GM12878 (cell line): ENCODE results near the gene VPS16. TPM values are rescaled to one million over a fixed set of nuclear protein-coding genes. Genes with fewer than 3 reads are reported as not detected.

Experiments used
- ATAC-seq: fragments of 200-7000 bp; cut with Tn5 transposase; 3 replicates; pipeline ENCODE4 v1.9.1; 2020; ENCODE audit warnings: mild to moderate bottlenecking, moderate library complexity
- BruUV-seq: library from RNA; stranded (reverse); fragments of 400-500 nt; replicated peaks from 2 replicates; lab custom pipeline; 2021; lab: Mats Ljungman, UMichigan
- CTCF ChIA-PET: fragments of 300-600 bp; sonication (Branson Sonifier 250); formaldehyde crosslinking; extraction: SDS; loops from one replicate; lab custom pipeline; 2021; ENCODE audit warnings: inconsistent platforms; lab: Yijun Ruan, JAX
- POLR2A ChIA-PET: fragments of 350-600 bp; formaldehyde crosslinking; extraction: SDS; loops from one replicate; lab custom pipeline; 2021; ENCODE audit warnings: inconsistent platforms; lab: Charles Lee
- RAD21 ChIA-PET: fragments of 300-600 bp; sonication (Branson Sonifier 250); formaldehyde crosslinking; loops from one replicate; lab custom pipeline; 2023; ENCODE audit warnings: antibody characterized with exemption; ENCODE audit not compliant: unreplicated experiment; lab: Charles Lee
- SMC1A ChIA-PET: fragments of 300-600 bp; sonication (Branson Sonifier 250); formaldehyde crosslinking; loops from one replicate; lab custom pipeline; 2023; ENCODE audit not compliant: unreplicated experiment, uncharacterized antibody; lab: Charles Lee
- DNase-seq: peaks from one replicate; pipeline ENCODE4 v3.0.0-alpha.2; 2011; ENCODE audit warnings: low read depth, low spot score
- FAIRE-seq: peaks from 3 replicates; lab custom pipeline; 2011; peaks lifted over from hg19 to GRCh38; lab: Jason Lieb, UNC
- H2AFZ ChIP-seq: 2 replicates; pipeline ENCODE4 v1.6.0; 2011; ENCODE audit warnings: low read depth, low read length, control low read depth; ENCODE audit not compliant: control insufficient read depth
- H3K27ac ChIP-seq: 2 replicates; pipeline ENCODE4 v1.5.1; 2011; ENCODE audit warnings: control low read depth; ENCODE audit not compliant: control insufficient read depth, insufficient read depth
- H3K27me3 ChIP-seq, 2 experiments: replicated peaks in 1 of 2; 2 replicates each; pipeline versions ENCODE4 v1.6.0 to v1.6.1; 2011; ENCODE audit warnings: low read length in 1 of 2; ENCODE audit not compliant: control insufficient read depth in 2 of 2, insufficient read depth in 2 of 2
- H3K36me3 ChIP-seq, 2 experiments: 2 replicates each; pipeline ENCODE4 v1.5.1; 2011; ENCODE audit warnings: low read length in 1 of 2; ENCODE audit not compliant: control insufficient read depth in 2 of 2, insufficient read depth in 2 of 2
- H3K4me1 ChIP-seq: 2 replicates; pipeline ENCODE4 v1.6.1; 2011; ENCODE audit warnings: mild to moderate bottlenecking, low read length, moderate library complexity, mixed read lengths; ENCODE audit not compliant: control insufficient read depth, insufficient read depth
- H3K4me2 ChIP-seq: 2 replicates; pipeline ENCODE4 v1.6.0; 2011; ENCODE audit warnings: control low read depth; ENCODE audit not compliant: control insufficient read depth, insufficient read depth
- H3K4me3 ChIP-seq: fragments of 200-600 bp; sonication (generic); 2 replicates; pipeline ENCODE4 v1.5.1; 2016
- H3K79me2 ChIP-seq: 2 replicates; pipeline ENCODE4 v1.6.0; 2011; ENCODE audit warnings: low read length; ENCODE audit not compliant: control insufficient read depth, insufficient read depth
- H3K9ac ChIP-seq: 2 replicates; pipeline ENCODE4 v1.8.0; 2011; ENCODE audit warnings: low read length, control low read depth, mixed read lengths; ENCODE audit not compliant: control insufficient read depth, insufficient read depth
- H3K9me3 ChIP-seq: replicated peaks from 3 replicates; pipeline ENCODE4 v1.5.1; 2011; ENCODE audit warnings: mild to moderate bottlenecking, low read length; ENCODE audit not compliant: control insufficient read depth, insufficient read depth
- H4K20me1 ChIP-seq: 2 replicates; pipeline ENCODE4 v1.6.0; 2011; ENCODE audit not compliant: control insufficient read depth, insufficient read depth
- CBFB ChIP-seq: IDR thresholded peaks from 2 replicates; pipeline ENCODE4 v1.6.1; 2016; ENCODE audit warnings: antibody characterized with exemption, low read depth
- CBX3 ChIP-seq: fragments of 200-600 bp; sonication (generic); IDR thresholded peaks from 2 replicates; pipeline ENCODE4 v1.6.1; 2016; ENCODE audit warnings: low read depth, borderline replicate concordance
- CHD4 ChIP-seq: fragments of 200-600 bp; sonication (generic); IDR thresholded peaks from 2 replicates; pipeline ENCODE4 v1.6.1; 2016; ENCODE audit warnings: mild to moderate bottlenecking
- CREM ChIP-seq: IDR thresholded peaks from 2 replicates; pipeline ENCODE4 v1.6.1; 2014; ENCODE audit warnings: antibody characterized with exemption, low read depth
- E4F1 ChIP-seq: fragments of 450-650 bp; IDR thresholded peaks from 2 replicates; pipeline ENCODE4 v1.6.1; 2018; ENCODE audit warnings: borderline replicate concordance, mild to moderate bottlenecking; ENCODE audit not compliant: partially characterized antibody
- EZH2 ChIP-seq: IDR thresholded peaks from 2 replicates; pipeline ENCODE4 v1.6.1; 2012; ENCODE audit warnings: low read depth, mild to moderate bottlenecking, control low read depth, inconsistent platforms, low read length, borderline replicate concordance; ENCODE audit not compliant: control insufficient read depth
- HCFC1 ChIP-seq: fragments of 150-350 bp; IDR thresholded peaks from 2 replicates; pipeline ENCODE4 v1.6.1; 2014; ENCODE audit warnings: low read length
- KDM1A ChIP-seq: fragments of 200-600 bp; sonication (generic); IDR thresholded peaks from 2 replicates; pipeline ENCODE4 v1.6.1; 2016; ENCODE audit warnings: borderline replicate concordance
- MEF2B ChIP-seq: fragments of 450-650 bp; IDR thresholded peaks from 2 replicates; pipeline ENCODE4 v1.6.1; 2018; ENCODE audit warnings: mild to moderate bottlenecking, moderate library complexity; ENCODE audit not compliant: partially characterized antibody, poor library complexity, severe bottlenecking
- MXI1 ChIP-seq: fragments of 150-350 bp; IDR thresholded peaks from 2 replicates; pipeline ENCODE4 v1.6.1; 2011; ENCODE audit warnings: low read depth, mild to moderate bottlenecking, inconsistent platforms, low read length, improper control_type of control experiment
- NFXL1 ChIP-seq: fragments of 450-650 bp; IDR thresholded peaks from 2 replicates; pipeline ENCODE4 v1.6.1; 2017; ENCODE audit warnings: antibody characterized with exemption, mild to moderate bottlenecking, borderline replicate concordance
- SIX5 ChIP-seq: IDR thresholded peaks from 2 replicates; pipeline ENCODE4 v1.6.1; 2011; ENCODE audit warnings: mild to moderate bottlenecking, low read depth, low read length, moderate library complexity; ENCODE audit not compliant: severe bottlenecking
- SMAD1 ChIP-seq: fragments of 450-650 bp; IDR thresholded peaks from 2 replicates; pipeline ENCODE4 v1.6.1; 2018; ENCODE audit warnings: mild to moderate bottlenecking, low read depth; ENCODE audit not compliant: partially characterized antibody
- SMARCA5 ChIP-seq: fragments of 450-650 bp; IDR thresholded peaks from 2 replicates; pipeline ENCODE4 v1.6.1; 2017; ENCODE audit warnings: mild to moderate bottlenecking
- SUZ12 ChIP-seq: fragments of 200-600 bp; sonication (generic); IDR thresholded peaks from one replicate; pipeline ENCODE4 v1.6.1; 2018; ENCODE audit warnings: antibody characterized with exemption, mild to moderate bottlenecking; ENCODE audit not compliant: unreplicated experiment
- TCF12 ChIP-seq: IDR thresholded peaks from 2 replicates; pipeline ENCODE4 v1.6.1; 2011; ENCODE audit warnings: low read depth, mild to moderate bottlenecking, low read length
- TCF3 ChIP-seq: IDR thresholded peaks from 2 replicates; pipeline ENCODE4 v1.6.1; 2012; ENCODE audit warnings: low read depth, mild to moderate bottlenecking, low read length, borderline replicate concordance; ENCODE audit not compliant: insufficient read depth
- WRNIP1 ChIP-seq: IDR thresholded peaks from 2 replicates; pipeline ENCODE4 v1.6.1; 2011; ENCODE audit warnings: low read depth, low read length, improper control_type of control experiment, borderline replicate concordance
- WGBS: methylation state at CpG from one replicate; pipeline ENCODE4 v1.1.6; 2016; ENCODE audit warnings: low lambda C conversion rate; ENCODE audit not compliant: insufficient replicate concordance, insufficient coverage; ENCODE audit errors: missing lambda C conversion rate; 5-methylcytosine and 5-hydroxymethylcytosine counted together
- in situ Hi-C: fragments of 300-500 bp; cut with MboI; formaldehyde crosslinking; loops from 9 replicates; pipeline ENCODE4 v1.14.3; 2018; ENCODE audit warnings: mixed read lengths
- intact Hi-C: fragments of 100-400 bp; cut with micrococcal nuclease; formaldehyde crosslinking; loops from one replicate; pipeline ENCODE4 v1.14.2; 2022; ENCODE audit not compliant: unreplicated experiment
- polyA plus RNA-seq, 11 experiments: library from polyadenylated mRNA; depleted of rRNA in 4 of 11; unstranded in 6 of 11; stranded (reverse) in 5 of 11; fragments of >200 nt; fragmentation: Nextera tagmentation in 4 of 11; fragmentation: Illumina TruSeq in 1 of 11; extraction: Ambion mirVana in 4 of 11; extraction: Trizol in 1 of 11; gene quantifications; 1 replicate in 1 of 11; 2 replicates in 10 of 11; pipeline versions ENCODE4 v1.2.1 to v1.2.3, GENCODE V29; 2011 to 2016; ENCODE audit warnings: inconsistent platforms in 2 of 11, missing spikeins in 2 of 11, low read depth in 1 of 11
- total RNA-seq, 4 experiments: library from RNA; depleted of rRNA in 3 of 4; stranded (reverse); fragments of >200 nt in 3 of 4; fragmentation: Illumina TruSeq in 1 of 4; extraction: Trizol in 1 of 4; gene quantifications; 2 replicates each; pipeline versions ENCODE4 v1.2.1 to v1.2.3, GENCODE V29; 2013 to 2021
- TF ChIP-seq, protein P1 (sequence below): fragments of 450-650 bp; IDR thresholded peaks from 2 replicates; pipeline ENCODE4 v1.6.1; 2017; ENCODE audit warnings: borderline replicate concordance

The VPS16 gene
- total and polyA plus RNA-seq, 10 of the 15 experiments (the other 5 are each of a cell fraction or from before 2014, with no cell fraction given), result 8.4 to 37.5 (median 26.4) TPM

DNA sequence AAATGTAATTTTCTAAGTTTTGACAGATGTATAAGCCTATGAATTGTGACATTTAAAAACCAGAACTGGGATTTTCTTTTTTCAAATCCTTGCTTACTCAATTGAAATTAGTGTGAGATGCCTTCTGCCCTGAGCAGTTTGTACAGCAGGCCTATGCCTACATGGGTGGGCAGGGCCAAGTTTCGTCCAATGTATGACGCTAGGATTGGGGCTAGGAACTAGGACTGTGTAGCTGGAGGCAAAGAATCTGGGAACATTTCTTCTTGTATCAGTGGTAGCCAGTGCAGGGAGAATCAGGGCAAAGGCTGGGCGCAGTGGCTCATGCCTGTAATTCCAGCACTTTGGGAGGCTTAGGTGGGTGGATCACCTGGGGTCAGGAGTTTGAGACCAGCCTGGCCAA is 28.8 kb downstream of the VPS16 start (continued):
- TF ChIP-seq CREM (no peak), SIX5 (no peak), MEF2B (no peak), HCFC1 (no peak), MXI1 (no peak), SMARCA5 (no peak), SMAD1 (no peak), WRNIP1 (no peak), KDM1A (no peak), TCF12 (no peak)

GRCh38 chr20:2871111-2871465 is 30.5 kb downstream of the VPS16 start:
- in situ Hi-C loops, result no loop called here
- no peak for DNase-seq
- Histone ChIP-seq H3K27ac (no peak overlapping the region), H3K4me3 (no peak overlapping the region), H3K27me3 (no peaks in the 10 kb centered on the region), H3K79me2 (peaks cover 26% of the 10 kb centered on the region)
- TF ChIP-seq TCF3, result no peak
- TF ChIP-seq, protein P1, sequence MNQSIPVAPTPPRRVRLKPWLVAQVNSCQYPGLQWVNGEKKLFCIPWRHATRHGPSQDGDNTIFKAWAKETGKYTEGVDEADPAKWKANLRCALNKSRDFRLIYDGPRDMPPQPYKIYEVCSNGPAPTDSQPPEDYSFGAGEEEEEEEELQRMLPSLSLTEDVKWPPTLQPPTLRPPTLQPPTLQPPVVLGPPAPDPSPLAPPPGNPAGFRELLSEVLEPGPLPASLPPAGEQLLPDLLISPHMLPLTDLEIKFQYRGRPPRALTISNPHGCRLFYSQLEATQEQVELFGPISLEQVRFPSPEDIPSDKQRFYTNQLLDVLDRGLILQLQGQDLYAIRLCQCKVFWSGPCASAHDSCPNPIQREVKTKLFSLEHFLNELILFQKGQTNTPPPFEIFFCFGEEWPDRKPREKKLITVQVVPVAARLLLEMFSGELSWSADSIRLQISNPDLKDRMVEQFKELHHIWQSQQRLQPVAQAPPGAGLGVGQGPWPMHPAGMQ, result no peak
- TF ChIP-seq EZH2, result no peak
- no peak for TF ChIP-seq CBFB
- no peak for TF ChIP-seq E4F1
- TF ChIP-seq HCFC1, result no peak
- TF ChIP-seq NFXL1, result no peak
- no peak for TF ChIP-seq SUZ12
- no peak for TF ChIP-seq CBX3
- TF ChIP-seq CHD4, result no peak
- TF ChIP-seq, all 136 proteins: peak for 0
- peaks cover 9% of the 10 kb centered on the region for H3K4me1 ChIP-seq
- H3K9ac ChIP-seq, result no peak overlapping the region
- no peaks in the 10 kb centered on the region for H4K20me1 ChIP-seq
- no peak overlapping the region for H2AFZ ChIP-seq
- H3K4me2 ChIP-seq, result no peak overlapping the region
- ChIA-PET SMC1A (interaction anchor here (0.8 kb wide), 1 partner anchor 16 kb away, joined by 3 read pairs; no protein-coding TSS in a partner anchor), RAD21 (interaction anchor here (1.1 kb wide), 1 partner anchor 130 kb away, joined by 3 read pairs; no protein-coding TSS in a partner anchor), POLR2A (interaction anchor here (1.2 kb wide), 1 partner anchor 30 kb away, joined by 3 read pairs; no protein-coding TSS in a partner anchor), CTCF (interaction anchor here (1.1 to 2.1 kb wide), 2 partner anchors 15 to 130 kb away, joined by 3 to 6 read pairs; no protein-coding TSS in a partner anchor)
- peaks cover 3 to 5% of the 10 kb centered on the region in 2 experiments; a peak in 3 of 4 replicates for H3K36me3 ChIP-seq
- BruUV-seq, result no TSS peak
- no peak for ATAC-seq
- intact Hi-C loops, result loop anchor here (5.0 kb wide), 2 partner anchors 111 to 131 kb away; no protein-coding TSS in a partner anchor
- no peak for FAIRE-seq
- H3K9me3 ChIP-seq, result no peaks in the 10 kb centered on the region
- 67% methylated on average over 2 of the region's 2 CpGs for WGBS
